Spleen (tissue), 11 donors: Measurements from ENCODE around the gene ERBB4. TPM values are rescaled to one million over a fixed set of nuclear protein-coding genes. Genes with fewer than 3 reads are reported as not detected.

Source experiments
- DNase-seq: peaks from one replicate; pipeline ENCODE4 v3.0.0-alpha.2; 2020
- H3K27ac ChIP-seq, 8 donors: fragments of 200-600 bp; sonication (generic) in 7 of 8; 1 replicate in 4 of 8; 2 replicates in 4 of 8; pipeline versions ENCODE4 v1.5.0 to v1.8.0; 2016 to 2021; ENCODE audit warnings: inconsistent platforms in 4 of 8, mild to moderate bottlenecking in 4 of 8, moderate library complexity in 1 of 8
- H3K27me3 ChIP-seq, 7 donors: fragments of 200-600 bp; sonication (generic) in 6 of 7; replicated peaks in 1 of 7; 1 replicate in 4 of 7; 2 replicates in 3 of 7; pipeline versions ENCODE4 v1.5.0 to v1.8.0; 2016 to 2021; ENCODE audit warnings: inconsistent platforms in 3 of 7, mild to moderate bottlenecking in 1 of 7
- H3K36me3 ChIP-seq, 6 donors: fragments of 200-600 bp; sonication (generic) in 5 of 6; 1 replicate in 4 of 6; 2 replicates in 2 of 6; pipeline versions ENCODE4 v1.5.0 to v1.8.0; 2016 to 2021; ENCODE audit warnings: inconsistent platforms in 2 of 6
- H3K4me1 ChIP-seq, 6 donors: fragments of 200-600 bp; sonication (generic) in 5 of 6; 1 replicate in 3 of 6; 2 replicates in 3 of 6; pipeline versions ENCODE4 v1.5.0 to v1.8.0; 2016 to 2021; ENCODE audit warnings: inconsistent platforms in 3 of 6
- H3K4me3 ChIP-seq, 8 donors: fragments of 200-600 bp; sonication (generic) in 7 of 8; 1 replicate in 4 of 8; 2 replicates in 4 of 8; pipeline versions ENCODE4 v1.5.0 to v1.8.0; 2016 to 2021; ENCODE audit warnings: inconsistent platforms in 4 of 8, mild to moderate bottlenecking in 4 of 8, moderate library complexity in 2 of 8
- H3K9me3 ChIP-seq, 8 donors: fragments of 200-600 bp; sonication (generic) in 7 of 8; 1 replicate in 4 of 8; 2 replicates in 4 of 8; pipeline versions ENCODE4 v1.5.0 to v1.8.0; 2016 to 2021; ENCODE audit warnings: inconsistent platforms in 4 of 8
- POLR2A ChIP-seq, 3 donors: fragments of 450-650 bp; IDR thresholded peaks; one replicate each; pipeline ENCODE4 v1.5.1; 2017; ENCODE audit warnings: antibody characterized with exemption in 3 of 3, mild to moderate bottlenecking in 1 of 3
- POLR2AphosphoS5 ChIP-seq, 3 donors: sonication (generic); formaldehyde crosslinking; IDR thresholded peaks; one replicate each; pipeline ENCODE4 v1.5.1; 2017; ENCODE audit warnings: antibody characterized with exemption in 3 of 3
- WGBS, 5 donors: extraction: QIAGEN DNeasy Blood & Tissue Kit in 3 of 5; methylation state at CpG; one replicate each; pipeline versions ENCODE4 v1.1.5 to v1.1.7; 2013 to 2018; 5-methylcytosine and 5-hydroxymethylcytosine counted together
- intact Hi-C: fragments of 100-400 bp; cut with DNase I; formaldehyde crosslinking; loops from one replicate; pipeline ENCODE4 v1.15.0; 2023; ENCODE audit warnings: low total_unique reads
- polyA plus RNA-seq, 3 donors: library from polyadenylated mRNA; stranded (reverse); fragments of 200-250 nt; gene quantifications; one replicate each; pipeline ENCODE4 v1.2.1, GENCODE V29; 2013
- total RNA-seq, 7 donors: library from RNA; depleted of rRNA in 3 of 7; stranded (reverse); fragments of >200 nt in 3 of 7; fragmentation: NEBNext Ultra II Directional in 4 of 7; extraction: Animal tissue kit (Norgen Biotek cat#: 25700) in 4 of 7; gene quantifications; one replicate each; pipeline versions ENCODE4 v1.1.0 to v1.2.1, GENCODE V29; 2016 to 2021
- TF ChIP-seq, protein P1 (sequence below), 11 experiments: fragments of 200-600 bp in 7 of 11; fragments of 450-650 bp in 4 of 11; sonication (generic) in 4 of 11; IDR thresholded peaks in 8 of 11; conservative IDR thresholded peaks in 3 of 11; 1 replicate in 7 of 11; 2 replicates in 4 of 11; pipeline versions ENCODE4 v1.4.0 to v1.8.0; 2016 to 2021; ENCODE audit warnings: antibody characterized with exemption in 11 of 11, inconsistent platforms in 4 of 11, mild to moderate bottlenecking in 1 of 11
- donor health status: healthy with polysubstance abuse.
- donor health status: DM: no; HTN: no; CAD: no; lungs with moderate emphysema.
- donor health status: DM: no; HTN: no; CAD: no.
- donor health status: Bipolar disorder and iron deficiency.
- donor health status: healthy.
- donor health status: DM: no; HTN: no; CAD: no.
- donor health status: DM: yes; HTN: yes; CAD: no.

The ERBB4 gene
- total and polyA plus RNA-seq, 10 donors, result under 0.01 to 1.4 (median 0.35) TPM

- no peaks in the 10 kb centered on the region for H3K36me3 ChIP-seq
- intact Hi-C loops, result no loop called here
- H3K27ac ChIP-seq, result no peak overlapping the region
- no peaks in the 10 kb centered on the region for H3K9me3 ChIP-seq
- no peaks in the 10 kb centered on the region for H3K27me3 ChIP-seq
- H3K4me3 ChIP-seq, result no peak overlapping the region
- TF ChIP-seq, protein P1, sequence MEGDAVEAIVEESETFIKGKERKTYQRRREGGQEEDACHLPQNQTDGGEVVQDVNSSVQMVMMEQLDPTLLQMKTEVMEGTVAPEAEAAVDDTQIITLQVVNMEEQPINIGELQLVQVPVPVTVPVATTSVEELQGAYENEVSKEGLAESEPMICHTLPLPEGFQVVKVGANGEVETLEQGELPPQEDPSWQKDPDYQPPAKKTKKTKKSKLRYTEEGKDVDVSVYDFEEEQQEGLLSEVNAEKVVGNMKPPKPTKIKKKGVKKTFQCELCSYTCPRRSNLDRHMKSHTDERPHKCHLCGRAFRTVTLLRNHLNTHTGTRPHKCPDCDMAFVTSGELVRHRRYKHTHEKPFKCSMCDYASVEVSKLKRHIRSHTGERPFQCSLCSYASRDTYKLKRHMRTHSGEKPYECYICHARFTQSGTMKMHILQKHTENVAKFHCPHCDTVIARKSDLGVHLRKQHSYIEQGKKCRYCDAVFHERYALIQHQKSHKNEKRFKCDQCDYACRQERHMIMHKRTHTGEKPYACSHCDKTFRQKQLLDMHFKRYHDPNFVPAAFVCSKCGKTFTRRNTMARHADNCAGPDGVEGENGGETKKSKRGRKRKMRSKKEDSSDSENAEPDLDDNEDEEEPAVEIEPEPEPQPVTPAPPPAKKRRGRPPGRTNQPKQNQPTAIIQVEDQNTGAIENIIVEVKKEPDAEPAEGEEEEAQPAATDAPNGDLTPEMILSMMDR (IDR thresholded peaks at IDR 0.05 in 8 of 11, conservative IDR thresholded peaks at IDR 0.05 in 3 of 11), result no peak
- TF ChIP-seq POLR2A (IDR thresholded peaks at IDR 0.05) (no peak), POLR2AphosphoS5 (IDR thresholded peaks at IDR 0.05) (no peak)
- no peaks in the 10 kb centered on the region for H3K4me1 ChIP-seq
- 51 to 62% (median 52%) methylated on average over 5 of the region's 5 CpGs for WGBS, 5 donors
- DNase-seq, result no peak
Measured at GRCh38 chr2:212028798-212029394, 509.7 kb downstream of the ERBB4 start.

DNA sequence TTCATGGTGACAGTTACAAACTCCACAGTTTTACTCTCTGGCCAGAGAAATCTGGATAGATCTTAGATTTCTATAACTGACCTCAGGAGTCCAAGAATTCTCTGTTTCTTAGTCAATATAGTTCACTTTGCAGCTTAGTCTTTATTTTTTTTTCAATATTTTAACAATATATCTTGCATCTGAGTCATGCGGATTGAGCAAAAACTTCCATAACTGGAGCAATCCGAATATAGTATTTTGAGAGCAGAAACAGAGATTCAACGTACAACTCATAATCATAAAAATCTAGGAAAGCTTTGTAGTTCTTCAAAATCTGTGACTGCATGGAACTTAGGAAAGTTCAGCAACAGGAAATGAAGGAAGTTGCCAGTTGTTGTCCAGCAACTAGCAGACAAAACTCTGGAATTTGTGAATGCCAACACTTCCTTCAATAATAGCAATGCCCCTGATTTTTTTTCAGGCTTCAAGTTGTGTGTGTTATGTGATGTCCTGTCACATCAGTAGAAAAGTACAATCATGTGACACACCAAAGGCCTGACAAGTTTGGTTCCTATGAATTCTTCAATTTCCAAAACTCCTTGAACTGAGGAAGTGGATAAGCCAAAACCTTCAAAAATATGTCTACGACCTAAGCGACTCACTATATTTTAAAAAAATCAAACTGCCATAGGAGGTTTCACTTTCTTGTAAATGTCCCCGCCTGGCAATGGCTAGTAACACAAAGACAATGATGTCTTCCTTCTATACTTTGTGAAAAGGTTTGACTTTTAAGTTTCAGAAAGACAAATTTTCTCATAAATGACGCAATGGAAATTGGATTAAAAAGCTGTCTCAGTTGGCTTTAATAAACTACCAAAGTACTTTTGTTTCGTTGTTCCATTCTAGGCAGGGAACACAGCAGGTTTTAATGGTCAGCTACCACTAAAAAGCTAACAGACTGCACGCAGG, 510.6 kb downstream of the ERBB4 start:
- intact Hi-C loops, result no loop called here
- 62 to 76% (median 69%) methylated on average over 9 of the region's 9 CpGs for WGBS, 5 donors
- Histone ChIP-seq H3K36me3 (no peaks in the 10 kb centered on the region), H3K27me3 (no peaks in the 10 kb centered on the region), H3K9me3 (no peaks in the 10 kb centered on the region), H3K4me1 (no peaks in the 10 kb centered on the region), H3K4me3 (no peak overlapping the region), H3K27ac (peak overlapping the region in 2 of 8 donors; percentile 2)
- TF ChIP-seq, protein P1 (IDR thresholded peaks at IDR 0.05 in 8 of 11, conservative IDR thresholded peaks at IDR 0.05 in 3 of 11), result no peak
- TF ChIP-seq POLR2A (IDR thresholded peaks at IDR 0.05), result no peak
- no peak for TF ChIP-seq POLR2AphosphoS5 (IDR thresholded peaks at IDR 0.05)
- DNase-seq, result no peak

GRCh38 chr2:212024040-212024439, 514.6 kb downstream of the ERBB4 start:
- TF ChIP-seq POLR2AphosphoS5 (IDR thresholded peaks at IDR 0.05), result no peak
- TF ChIP-seq, protein P1 (IDR thresholded peaks at IDR 0.05 in 8 of 11, conservative IDR thresholded peaks at IDR 0.05 in 3 of 11), result no peak
- TF ChIP-seq POLR2A (IDR thresholded peaks at IDR 0.05), result no peak
- no peaks in the 10 kb centered on the region for H3K9me3 ChIP-seq
- WGBS, 5 donors, result 46 to 76% (median 50%) methylated on average over 1 of the region's 1 CpG
- no peak overlapping the region for H3K4me3 ChIP-seq
- no peak overlapping the region for H3K27ac ChIP-seq
- intact Hi-C loops, result no loop called here
- no peaks in the 10 kb centered on the region for H3K4me1 ChIP-seq
- H3K36me3 ChIP-seq, result no peaks in the 10 kb centered on the region
- H3K27me3 ChIP-seq, result no peaks in the 10 kb centered on the region
- no peak for DNase-seq

DNA sequence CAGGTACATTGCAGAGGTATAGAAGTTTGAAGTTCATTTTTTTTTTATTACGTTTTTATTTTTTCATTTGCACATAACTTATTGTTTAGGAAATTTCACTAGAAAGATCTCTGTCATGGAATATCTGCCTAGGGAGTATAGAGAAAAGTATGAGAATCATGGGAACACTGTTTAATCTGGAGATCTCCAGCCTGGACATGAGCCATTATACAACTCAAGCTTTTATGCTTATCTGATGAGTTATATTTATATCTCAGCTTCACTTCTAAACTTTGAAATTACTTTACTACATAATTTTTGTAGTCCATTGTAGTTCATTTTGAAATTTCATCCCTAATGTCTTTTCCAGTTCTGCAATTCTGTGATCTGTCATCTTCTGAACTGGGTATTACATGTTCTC, 515.6 kb downstream of the ERBB4 start:
- Histone ChIP-seq H3K27me3 (no peaks in the 10 kb centered on the region), H3K4me1 (no peaks in the 10 kb centered on the region), H3K9me3 (no peaks in the 10 kb centered on the region), H3K27ac (no peak overlapping the region), H3K36me3 (no peaks in the 10 kb centered on the region), H3K4me3 (no peak overlapping the region)
- 63 to 82% (median 67%) methylated on average over 1 of the region's 1 CpG for WGBS, 5 donors
- no peak for DNase-seq
- intact Hi-C loops, result no loop called here
- TF ChIP-seq POLR2A (IDR thresholded peaks at IDR 0.05), result no peak
- TF ChIP-seq, protein P1 (IDR thresholded peaks at IDR 0.05 in 8 of 11, conservative IDR thresholded peaks at IDR 0.05 in 3 of 11), result no peak
- no peak for TF ChIP-seq POLR2AphosphoS5 (IDR thresholded peaks at IDR 0.05)
